ENCODE data around the gene GCN1. TPM values are rescaled to one million over a fixed set of nuclear protein-coding genes. Genes with fewer than 3 reads are reported as not detected.

Gene GCN1
- total and polyA plus RNA-seq, 2 of the 8 experiments (the other 6 are each of a cell fraction or from before 2014, with no cell fraction given): 61.4 to 133 TPM

- FAIRE-seq: no peak
- H2BK120ac ChIP-seq (replicated peaks; ENCODE audit: low read depth, low read length): no peak overlapping the region
- no peaks in the 10 kb centered on the region for H3K9me3 ChIP-seq (ENCODE audit: insufficient read depth in 2 of 2, low read depth in 1 of 2, low read length in 1 of 2)
- no peak overlapping the region for H4K91ac ChIP-seq (replicated peaks; ENCODE audit: insufficient read length, low read length)
- H3K4me1 ChIP-seq (replicated peaks in 1 of 4; ENCODE audit: control insufficient read depth in 3 of 4, insufficient read depth in 4 of 4, low read length in 3 of 4): peaks cover 3 to 16% (median 4%) of the 10 kb centered on the region in 4 experiments; a peak in 6 of 7 replicates
- H4K20me1 ChIP-seq (replicated peaks in 1 of 2; ENCODE audit: control insufficient read depth in 1 of 2, insufficient read depth in 2 of 2, low read length in 2 of 2): peaks cover 13 to 33% of the 10 kb centered on the region in 2 experiments
- 92% methylated on average over 9 of the region's 9 CpGs; no CpG with 5 or more reads in 1 of the 2 experiments for WGBS, 2 experiments (ENCODE audit: extremely low coverage in 1 of 2, insufficient coverage in 1 of 2, insufficient read length in 1 of 2, insufficient replicate concordance in 2 of 2, low coverage in 1 of 2, low lambda C conversion rate in 2 of 2, missing lambda C conversion rate in 1 of 2)
- no peak overlapping the region for H3K4ac ChIP-seq (replicated peaks; ENCODE audit: insufficient read length, low read depth, low read length)
- H3K36me3 ChIP-seq (ENCODE audit: control insufficient read depth in 2 of 4, insufficient read depth in 4 of 4, low read length in 3 of 4): no peaks in the 10 kb centered on the region; a peak in 1 of 8 replicates
- no peak overlapping the region for H4K5ac ChIP-seq (ENCODE audit: insufficient read length, low read depth, low read length)
- H2BK15ac ChIP-seq (ENCODE audit: low read length): no peak overlapping the region
- H3K56ac ChIP-seq (replicated peaks; ENCODE audit: insufficient read length, low read depth, low read length): no peak overlapping the region
- H2BK5ac ChIP-seq (ENCODE audit: low read depth, low read length): no peak overlapping the region; the same call in 1 of the 2 replicates
- H3K23me2 ChIP-seq (ENCODE audit: low read depth, low read length): no peaks in the 10 kb centered on the region
- H4K8ac ChIP-seq (ENCODE audit: extremely low read depth, insufficient read depth, low read length): no peak overlapping the region
- H3K79me1 ChIP-seq (ENCODE audit: low read depth, low read length): peaks cover 22% of the 10 kb centered on the region
- H2AFZ ChIP-seq (ENCODE audit: low read length): no peak overlapping the region
- no peak overlapping the region for H3K23ac ChIP-seq (ENCODE audit: insufficient read length)
- DNase-seq (ENCODE audit: low read depth in 1 of 2, low spot score in 2 of 2): no peak
- no peak overlapping the region for H3K14ac ChIP-seq (ENCODE audit: insufficient read length)
- no peak overlapping the region; the same call in 1 of the 2 replicates for H3K18ac ChIP-seq (ENCODE audit: extremely low read depth, low read length)
- no peak overlapping the region for H3K4me3 ChIP-seq (ENCODE audit: extremely low read depth in 1 of 4, insufficient read depth in 2 of 4, low read depth in 3 of 4, low read length in 4 of 4)
- H3K27me3 ChIP-seq (replicated peaks in 1 of 4; ENCODE audit: control insufficient read depth in 3 of 4, extremely low read depth in 1 of 4, insufficient read depth in 3 of 4, low read length in 3 of 4): no peaks in the 10 kb centered on the region
- no peak overlapping the region for H2BK20ac ChIP-seq (ENCODE audit: low read length)
- no peak overlapping the region for H3K4me2 ChIP-seq (ENCODE audit: insufficient read depth in 1 of 2, low read depth in 2 of 2, low read length in 2 of 2)
- 0 out of 2 replicates have a peak overlapping the region, but pooled peaks have one; percentile 13 for H2BK12ac ChIP-seq (ENCODE audit: low read depth, low read length)
- H2AK5ac ChIP-seq (ENCODE audit: low read depth, low read length): no peak overlapping the region; the same call in 1 of the 2 replicates
- no peak overlapping the region for H3K9ac ChIP-seq (replicated peaks in 1 of 4; ENCODE audit: extremely low read depth in 1 of 4, low read depth in 3 of 4, low read length in 3 of 4)
- ChIA-PET POLR2A (ENCODE audit: partially characterized antibody) (interaction anchor here (67.0 to 88.3 kb wide), 2 partner anchors 14 to 25 kb away, joined by 4270 read pairs; partner anchors contain the start of genes GCN1, PXN, RNU4-1 and RNU4-2), CTCF (ENCODE audit: partially characterized antibody) (interaction anchor here (22.3 to 34.8 kb wide), 3 partner anchors 3 to 18 kb away, joined by 741 to 930 read pairs (median 741); partner anchors contain the start of gene PXN)
- peaks cover 6 to 75% of the 10 kb centered on the region in 2 experiments; a peak in 3 of 4 replicates for H3K79me2 ChIP-seq (ENCODE audit: control insufficient read depth in 1 of 2, insufficient read depth in 2 of 2, low read length in 2 of 2)
- H3K27ac ChIP-seq (ENCODE audit: low read depth, low read length): no peak overlapping the region
- TF ChIP-seq MAFK (IDR thresholded peaks at IDR 0.05; ENCODE audit: low read depth, low read length): no peak
Observed at GRCh38 chr12:120242275-120242799, 47.8 kb upstream of the GCN1 start.

Measured in H1 (cell line).